ENCODE measurements around the gene PDZRN3. TPM values are rescaled to one million over a fixed set of nuclear protein-coding genes. Genes with fewer than 3 reads are reported as not detected.

The PDZRN3 gene
- total and polyA plus RNA-seq, 2 of the 13 experiments (the other 11 are each of a cell fraction or from before 2014, with no cell fraction given) = not detected

GRCh38 chr3:73411545-73411944, 213.2 kb downstream of the PDZRN3 start:
- ChIA-PET CTCF (ENCODE audit: low intra/inter-chr PET ratio, low total read pairs) (no interaction called here), POLR2A (no interaction called here)
- Histone ChIP-seq H3K4me3 (replicated peaks in 1 of 3; ENCODE audit: insufficient read depth in 1 of 3, low read depth in 2 of 3, low read length in 3 of 3) (no peak overlapping the region), H3K4me2 (ENCODE audit: low read depth, low read length) (no peak overlapping the region), H3K79me2 (ENCODE audit: insufficient read depth, low read length) (no peaks in the 10 kb centered on the region), H3K36me3 (replicated peaks in 1 of 2; ENCODE audit: control insufficient read depth in 1 of 2, insufficient read depth in 2 of 2, low read length in 2 of 2) (no peaks in the 10 kb centered on the region), H3K4me1 (ENCODE audit: insufficient read depth, low read length) (no peaks in the 10 kb centered on the region), H3K27me3 (ENCODE audit: control insufficient read depth in 1 of 2, insufficient read depth in 2 of 2, low read length in 2 of 2) (no peaks in the 10 kb centered on the region), H4K20me1 (ENCODE audit: insufficient read depth, low read length) (no peaks in the 10 kb centered on the region), H3K27ac (ENCODE audit: extremely low read length, insufficient read depth, low read length) (no peak overlapping the region), H2AFZ (ENCODE audit: low read length) (no peak overlapping the region), H3K9me3 (ENCODE audit: low read length) (no peaks in the 10 kb centered on the region), H3K9ac (ENCODE audit: insufficient read depth, low read depth, low read length) (no peak overlapping the region)
- in situ Hi-C loops (cut with HindIII; ENCODE audit: extremely low pct_ligation_motif_present, low pct_unique_long_range_greater_than_20kb) (no loop called here), intact Hi-C loops (cut with micrococcal nuclease; ENCODE audit: unreplicated experiment) (no loop called here)
- no peak for TF ChIP-seq ZNF331 (CRISPR knock-in tag; IDR thresholded peaks at IDR 0.05)
- TF ChIP-seq MYNN (CRISPR knock-in tag; IDR thresholded peaks at IDR 0.05; ENCODE audit: low read depth) = no peak
- TF ChIP-seq PAF1 (CRISPR knock-in tag; IDR thresholded peaks at IDR 0.05) = no peak
- no peak for TF ChIP-seq ZNF629 (CRISPR knock-in tag; conservative IDR thresholded peaks at IDR 0.05)
- no peak for TF ChIP-seq PPARG (CRISPR knock-in tag; conservative IDR thresholded peaks at IDR 0.05)
- no peak for TF ChIP-seq KDM5A (IDR thresholded peaks at IDR 0.05; ENCODE audit: borderline replicate concordance, low read length)
- no peak for TF ChIP-seq GPBP1L1 (CRISPR knock-in tag; IDR thresholded peaks at IDR 0.05)
- no peak for TF ChIP-seq ZNF350 (CRISPR knock-in tag; IDR thresholded peaks at IDR 0.05; ENCODE audit: borderline replicate concordance, low read depth)
- no peak for TF ChIP-seq MAFG (CRISPR knock-in tag; IDR thresholded peaks at IDR 0.05)
- TF ChIP-seq HNRNPLL (IDR thresholded peaks at IDR 0.05; ENCODE audit: low read depth, low read length, poor library complexity, severe bottlenecking) = no peak
- TF ChIP-seq ZNF343 (CRISPR knock-in tag; IDR thresholded peaks at IDR 0.05) = no peak
- no peak for TF ChIP-seq ZNF550 (CRISPR knock-in tag; IDR thresholded peaks at IDR 0.05; ENCODE audit: borderline replicate concordance)
- TF ChIP-seq AGO2 (optimal IDR thresholded peaks at IDR 0.05; ENCODE audit: low read depth, low read length) = no peak
- no peak for TF ChIP-seq ZBTB8A (CRISPR knock-in tag; IDR thresholded peaks at IDR 0.05; ENCODE audit: borderline replicate concordance, low read depth)
- no peak for TF ChIP-seq GABPB1 (CRISPR knock-in tag; IDR thresholded peaks at IDR 0.05)
- TF ChIP-seq SRF (IDR thresholded peaks at IDR 0.05; ENCODE audit: low read depth, low read length) = no peak
- ATAC-seq = no peak
- no peak for DNase-seq (ENCODE audit: low spot score)
- no peak for FAIRE-seq
- WGBS (ENCODE audit: low lambda C conversion rate) = 85% methylated on average over 5 of the region's 7 CpGs
- no TSS peak for BruUV-seq (replicated peaks)

Data from HepG2 (cell line).